ENCODE results near the gene RASD1.

RASD1 gene

DNA sequence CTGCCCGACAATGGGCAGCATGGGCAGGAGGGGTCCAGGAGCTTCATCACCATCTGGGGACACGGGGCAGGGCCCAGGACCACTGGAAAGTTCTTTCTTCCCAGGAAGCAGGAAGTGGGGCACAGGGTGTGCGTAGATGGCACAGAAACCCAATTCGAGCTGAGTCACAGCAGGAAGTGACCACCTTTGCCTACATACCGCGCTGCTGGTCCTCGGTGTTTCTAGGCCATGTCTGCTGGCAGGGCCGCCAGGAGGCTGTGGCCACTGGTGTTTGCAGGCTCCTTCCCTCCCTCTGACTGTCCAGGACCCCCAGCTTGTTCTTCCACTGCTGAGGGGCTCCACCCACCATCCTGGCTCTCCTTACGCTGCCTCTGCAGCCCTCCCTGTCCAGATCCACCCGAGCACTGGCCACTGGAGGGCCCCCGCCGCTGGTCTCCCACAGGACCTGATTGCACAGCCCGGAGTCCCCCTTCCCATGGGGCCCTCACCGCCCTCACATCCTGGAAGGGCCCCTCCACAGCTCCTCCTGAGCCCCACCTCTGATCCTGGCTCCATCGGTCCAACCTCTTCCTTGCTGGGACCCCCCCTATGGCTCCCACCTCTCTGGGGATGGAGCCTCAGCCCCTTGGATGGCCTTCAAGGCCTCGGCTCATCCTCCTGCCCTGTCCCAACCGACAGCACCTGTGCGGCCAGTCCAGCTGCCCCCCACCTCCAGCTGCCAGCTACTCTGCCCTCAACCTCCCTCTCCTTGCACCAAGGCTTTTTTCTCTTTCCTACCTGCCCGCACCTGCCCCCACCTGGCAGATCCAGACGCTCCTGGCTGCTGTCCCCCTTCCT is 14.5 kb upstream of the RASD1 start:
- no peak for DNase-seq (ENCODE audit: low read depth)

DNA sequence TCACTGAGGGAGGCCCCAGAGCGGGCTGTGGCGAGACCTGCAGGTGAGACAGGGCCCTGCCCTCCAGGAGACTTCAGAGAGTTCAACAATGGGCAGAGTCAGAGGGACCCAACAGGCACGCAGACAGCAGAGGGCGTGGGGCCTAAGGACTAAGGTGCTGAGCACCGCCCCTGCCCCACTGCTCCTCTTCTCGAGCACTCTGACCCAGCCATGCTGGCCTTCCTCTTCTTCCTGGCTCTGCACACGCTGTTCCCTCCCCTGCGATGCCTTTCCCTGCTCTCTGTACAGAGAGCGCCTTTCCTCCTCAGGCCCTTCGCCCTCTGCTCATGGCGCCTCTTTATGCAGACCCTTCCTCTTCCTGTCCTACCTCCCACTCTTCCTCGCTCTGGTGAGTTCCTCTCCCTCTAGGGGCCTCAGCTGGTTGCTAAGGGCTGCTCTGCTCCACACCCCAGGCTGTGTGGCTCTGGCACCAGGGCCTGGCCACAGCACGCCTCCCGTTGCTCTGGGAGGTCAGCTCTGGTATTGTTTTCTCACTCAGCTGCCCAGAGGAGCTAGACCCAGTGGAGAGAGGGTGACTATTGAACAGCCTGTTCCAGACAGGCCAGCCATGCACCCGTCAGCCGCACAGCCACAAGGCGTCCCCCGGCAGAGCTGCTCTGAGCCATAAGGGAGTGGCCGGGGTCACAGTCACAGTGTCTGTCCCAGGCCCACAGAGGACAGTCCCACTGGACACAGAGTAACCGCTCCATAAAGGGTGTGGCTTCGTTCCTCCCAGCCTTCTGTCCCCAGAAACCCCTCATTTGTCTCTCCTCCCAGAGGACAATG is 13.6 kb upstream of the RASD1 start:
- DNase-seq (ENCODE audit: low read depth) = no peak

DNA sequence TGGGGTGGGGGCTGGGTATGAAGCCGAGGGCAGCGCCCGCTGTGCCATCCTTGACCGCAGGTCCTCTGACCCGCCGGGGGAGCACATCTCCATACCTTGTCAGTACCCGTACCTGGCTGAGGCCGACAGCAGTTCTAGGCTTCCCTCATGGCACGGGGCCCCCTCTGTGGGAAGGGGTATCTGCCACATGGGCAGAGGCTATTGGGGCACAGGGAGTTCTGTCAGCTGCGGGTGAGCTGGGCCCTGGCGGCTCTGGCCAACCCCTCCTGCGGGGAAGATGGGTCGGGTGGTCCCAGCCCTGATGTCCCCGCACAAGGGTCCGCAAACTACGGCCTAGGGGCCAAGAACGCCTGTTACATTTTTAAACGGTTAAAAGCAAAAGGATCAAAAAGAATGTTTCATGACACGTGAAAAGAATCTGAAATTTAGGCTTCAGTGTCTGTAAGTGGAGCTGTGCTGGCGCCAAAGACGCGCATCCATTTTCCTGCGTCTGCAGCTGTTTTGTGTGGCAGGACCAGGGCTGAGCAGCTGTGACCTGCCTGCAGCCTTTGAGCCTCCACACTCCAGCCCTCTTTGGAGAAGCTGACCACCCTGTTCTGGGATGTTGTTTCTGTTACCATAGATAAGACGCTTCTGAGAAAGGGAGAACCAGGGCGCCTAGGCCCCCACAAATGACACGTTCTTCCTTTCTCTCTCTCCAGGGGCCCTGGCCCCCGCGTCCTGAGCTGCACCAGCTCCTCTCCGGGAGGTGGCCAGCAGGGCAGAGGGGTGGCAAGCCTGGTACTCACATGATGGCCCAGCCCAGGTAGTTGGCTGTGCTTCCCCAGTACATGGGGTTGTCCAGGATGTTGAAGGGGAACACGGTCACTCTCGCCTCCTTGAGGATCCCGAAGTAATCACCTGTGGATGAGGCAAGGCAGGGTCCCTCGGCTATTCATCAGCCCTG is 12.7 kb upstream of the RASD1 start:
- DNase-seq (ENCODE audit: low read depth) = no peak

DNA sequence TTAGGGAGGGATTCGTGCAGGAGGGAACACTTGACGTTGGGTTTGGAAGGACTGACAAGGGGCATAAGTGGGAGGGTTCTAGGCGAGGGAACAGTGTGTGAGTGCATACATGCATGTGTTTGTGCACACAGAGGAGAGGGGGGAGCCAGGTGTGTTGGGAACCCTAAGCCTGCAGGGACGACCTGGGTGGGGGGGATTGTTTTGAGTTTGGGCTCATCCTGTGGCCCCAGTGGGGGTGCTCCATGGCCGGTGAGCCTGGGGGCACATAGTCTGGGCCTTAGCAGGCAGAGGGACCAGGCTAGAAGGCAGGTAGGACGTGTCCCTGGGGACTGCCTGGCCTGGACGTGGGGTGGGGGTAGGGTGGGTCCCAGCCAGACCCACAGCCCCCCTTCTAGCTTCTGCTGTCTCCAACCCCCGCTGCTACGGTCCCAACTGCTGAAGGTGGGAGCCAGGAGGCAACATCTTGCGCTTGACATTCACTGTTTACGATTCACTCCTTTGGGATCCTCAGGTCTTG is 11.9 kb upstream of the RASD1 start:
- DNase-seq (ENCODE audit: low read depth) = no peak

DNA sequence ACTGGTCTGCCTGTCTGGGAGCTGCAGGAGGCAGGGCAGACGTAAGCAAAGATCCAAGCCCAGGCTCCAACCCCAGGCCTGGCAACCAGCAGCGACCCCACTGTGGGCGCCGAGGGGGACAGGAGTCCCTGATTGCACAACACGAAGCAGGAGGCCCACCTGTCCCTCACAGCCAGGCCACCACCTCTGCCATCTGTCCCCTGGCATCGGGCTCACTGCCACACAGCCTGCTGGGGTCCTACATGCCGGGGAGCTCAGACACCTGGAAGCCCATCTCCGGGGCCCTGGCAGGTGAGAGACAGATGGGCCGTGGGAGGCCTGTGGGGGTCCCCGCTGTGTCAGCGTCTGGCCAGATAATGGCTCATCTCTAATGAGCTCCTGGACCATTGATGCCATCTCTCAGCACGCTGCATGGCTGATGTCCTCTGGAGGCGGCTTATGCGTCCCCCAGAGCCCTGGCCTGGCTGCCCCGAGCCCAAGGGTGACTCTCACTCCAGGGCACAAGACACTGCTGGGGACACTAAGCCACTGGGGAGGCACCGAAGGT is 11.3 kb upstream of the RASD1 start:
- DNase-seq (ENCODE audit: low read depth) = no peak

DNA sequence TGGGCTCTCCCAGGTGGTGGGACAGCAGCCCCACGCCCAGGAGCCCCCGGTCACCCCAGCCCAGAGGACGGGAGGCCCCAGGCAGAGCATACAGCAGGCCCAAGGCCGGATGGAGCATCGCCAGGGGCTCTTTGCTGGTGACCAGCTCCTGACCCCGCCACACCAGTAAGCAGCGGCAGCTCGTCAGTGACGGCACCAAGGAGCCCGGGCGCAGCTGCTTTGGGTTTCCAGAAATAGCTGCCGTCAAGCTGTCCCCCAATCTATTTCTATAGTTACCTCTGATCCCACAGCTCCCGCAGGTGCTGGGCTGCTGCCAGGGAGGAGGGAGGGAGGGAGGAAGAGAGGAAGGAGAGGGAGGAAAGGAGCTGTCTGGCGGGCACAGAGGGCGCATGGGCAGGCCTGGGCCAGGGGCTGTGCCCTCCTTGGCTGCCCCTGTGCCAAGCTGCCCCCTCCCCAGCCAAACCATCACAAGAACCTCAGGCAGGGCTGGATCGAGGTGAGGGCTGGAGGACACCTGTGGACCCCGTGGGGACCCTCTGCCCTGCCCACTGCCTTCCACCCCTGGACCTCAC is 10.8 kb upstream of the RASD1 start:
- no peak for DNase-seq (ENCODE audit: low read depth)

DNA sequence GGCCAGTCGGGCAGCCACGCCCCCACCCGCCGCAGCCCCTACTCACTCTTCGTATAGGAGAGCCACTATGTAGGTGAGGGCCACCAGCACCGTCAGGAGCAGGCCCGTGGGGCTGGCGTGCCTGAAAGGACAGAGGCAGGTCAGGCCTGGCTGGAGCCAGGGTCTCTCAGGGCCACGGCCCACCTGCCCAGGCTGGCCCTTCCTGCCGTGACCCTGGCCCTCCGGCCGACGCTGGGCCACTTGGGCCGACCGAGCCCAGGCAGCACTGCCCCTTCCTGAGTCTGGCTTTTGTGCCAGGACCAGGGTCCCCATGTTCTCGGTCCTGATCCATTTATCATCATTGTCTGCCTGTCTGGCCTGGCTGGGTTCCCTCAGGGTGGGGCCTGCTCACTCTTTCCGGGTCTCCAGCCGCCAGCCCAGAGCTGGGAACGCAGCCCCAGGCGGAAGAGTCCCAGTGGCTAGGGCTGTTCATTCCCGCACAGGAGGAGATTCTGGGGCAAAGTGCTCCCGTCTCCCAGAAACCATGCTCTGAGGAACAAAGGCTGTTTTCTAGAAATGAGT is 10.1 kb upstream of the RASD1 start:
- DNase-seq (ENCODE audit: low read depth) = no peak

DNA sequence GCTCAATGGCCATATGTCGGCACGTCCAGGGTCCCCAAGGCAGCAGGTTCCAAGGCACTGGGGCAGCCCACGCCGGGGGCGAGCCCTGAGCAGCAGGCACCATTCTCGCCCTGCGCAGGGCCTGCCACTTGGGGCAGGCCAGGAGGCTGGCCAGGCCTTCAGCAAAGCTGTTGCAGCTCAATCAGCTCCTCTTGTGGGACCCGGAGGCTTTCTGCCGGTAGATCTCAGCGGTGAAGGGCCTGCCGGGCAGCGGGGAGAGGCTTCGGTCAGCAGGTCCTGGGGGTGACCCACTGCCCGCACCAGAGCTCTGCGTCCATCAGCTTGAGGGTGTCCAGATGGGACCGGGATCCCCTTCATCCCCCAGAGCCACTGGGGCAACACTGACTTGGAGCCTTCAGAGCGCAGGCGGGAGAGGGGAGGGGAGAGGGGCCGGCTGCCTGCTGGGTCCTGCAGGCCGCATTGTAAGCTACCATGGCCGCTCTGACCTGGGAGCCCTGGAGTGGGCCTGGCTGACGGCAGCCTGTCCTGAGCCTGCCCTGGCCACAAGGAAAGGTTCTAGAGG is 9.5 kb upstream of the RASD1 start:
- DNase-seq (ENCODE audit: low read depth) = no peak

DNA sequence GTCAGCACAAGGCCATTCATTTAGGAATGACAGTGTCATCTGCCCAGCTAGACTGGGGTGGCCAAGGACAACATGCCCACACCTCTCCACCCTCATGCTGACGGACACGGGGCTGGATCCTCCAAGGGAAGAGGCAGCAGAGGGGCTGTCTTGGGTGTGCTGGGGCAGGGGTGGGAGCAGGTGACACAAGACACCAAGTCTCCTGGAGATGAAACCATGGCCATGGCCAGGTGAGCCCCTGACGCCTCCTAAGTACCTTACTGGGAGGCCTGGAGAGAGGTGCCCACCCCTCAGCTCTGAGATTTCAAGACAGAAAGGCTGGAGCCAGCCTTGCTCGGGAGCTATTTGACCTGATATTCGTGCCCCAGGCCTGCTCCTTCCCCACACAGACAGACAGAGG is 9.0 kb upstream of the RASD1 start:
- DNase-seq (ENCODE audit: low read depth) = no peak

DNA sequence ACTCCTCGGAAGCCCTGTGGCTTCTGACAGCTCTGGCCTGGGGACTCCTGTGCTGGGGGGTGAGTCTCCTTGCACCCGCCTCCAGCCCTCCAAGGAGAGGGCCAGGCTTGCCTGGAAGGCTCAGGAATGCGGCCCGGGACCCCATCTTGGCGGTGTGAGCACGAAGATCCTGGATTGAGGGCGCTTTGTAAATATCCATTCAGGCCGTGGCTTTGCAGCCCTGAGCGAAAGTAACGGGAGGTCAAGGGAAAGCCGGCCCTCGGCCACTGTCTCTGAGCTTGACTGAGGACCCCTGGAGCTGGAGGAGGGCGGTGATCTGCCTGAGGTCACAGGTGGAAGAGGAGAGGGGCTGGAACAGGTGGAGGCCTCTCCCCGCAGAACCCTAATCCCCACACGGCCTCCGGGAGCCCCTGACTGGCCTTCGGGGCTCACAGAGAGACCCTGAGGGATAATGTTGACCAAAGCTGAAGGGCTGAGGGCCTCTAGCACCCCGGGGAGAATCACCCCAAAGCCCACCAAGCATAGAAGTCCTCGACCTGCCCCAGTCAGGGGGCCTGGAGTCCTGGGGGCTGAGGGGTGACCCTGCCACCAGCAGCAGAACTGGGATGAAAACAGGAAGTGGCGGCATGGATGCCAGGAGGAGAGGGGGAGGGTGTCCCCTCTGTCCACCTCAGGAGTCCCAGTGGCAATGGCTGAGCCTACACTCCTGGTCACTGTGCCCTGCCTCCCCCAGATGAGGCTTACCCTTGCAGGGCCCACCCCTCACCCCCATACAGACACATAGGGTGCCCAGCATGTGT is 8.3 kb upstream of the RASD1 start:
- DNase-seq (ENCODE audit: low read depth) = no peak

DNA sequence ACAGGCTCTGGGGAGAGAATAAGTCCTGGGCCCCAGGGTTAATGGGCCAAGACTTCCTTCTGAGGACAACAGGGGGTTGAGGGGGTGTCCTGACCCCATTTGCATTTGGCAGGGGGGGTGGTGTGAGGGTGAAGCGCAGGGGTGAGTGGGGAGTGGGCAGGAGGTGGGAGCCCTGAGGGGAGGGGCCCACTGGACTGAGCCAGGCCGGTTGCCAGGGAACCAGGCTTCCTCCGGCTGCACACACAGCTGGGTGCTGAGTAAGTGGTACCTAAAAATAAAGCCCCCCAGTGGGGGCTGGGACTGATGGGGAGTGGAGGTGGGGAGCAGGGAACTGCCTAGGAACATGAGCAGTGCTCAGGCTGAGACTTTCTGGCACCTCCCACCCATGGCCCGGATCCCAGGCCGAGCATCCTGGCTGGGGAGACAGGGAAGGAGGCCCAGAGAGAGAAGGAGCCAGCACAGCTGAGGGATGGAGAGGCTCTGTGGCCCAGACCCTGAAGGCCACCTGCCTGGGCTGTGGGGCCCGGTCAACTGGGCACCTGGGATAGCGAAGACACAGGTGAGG is 7.5 kb upstream of the RASD1 start:
- no peak for DNase-seq (ENCODE audit: low read depth)

DNA sequence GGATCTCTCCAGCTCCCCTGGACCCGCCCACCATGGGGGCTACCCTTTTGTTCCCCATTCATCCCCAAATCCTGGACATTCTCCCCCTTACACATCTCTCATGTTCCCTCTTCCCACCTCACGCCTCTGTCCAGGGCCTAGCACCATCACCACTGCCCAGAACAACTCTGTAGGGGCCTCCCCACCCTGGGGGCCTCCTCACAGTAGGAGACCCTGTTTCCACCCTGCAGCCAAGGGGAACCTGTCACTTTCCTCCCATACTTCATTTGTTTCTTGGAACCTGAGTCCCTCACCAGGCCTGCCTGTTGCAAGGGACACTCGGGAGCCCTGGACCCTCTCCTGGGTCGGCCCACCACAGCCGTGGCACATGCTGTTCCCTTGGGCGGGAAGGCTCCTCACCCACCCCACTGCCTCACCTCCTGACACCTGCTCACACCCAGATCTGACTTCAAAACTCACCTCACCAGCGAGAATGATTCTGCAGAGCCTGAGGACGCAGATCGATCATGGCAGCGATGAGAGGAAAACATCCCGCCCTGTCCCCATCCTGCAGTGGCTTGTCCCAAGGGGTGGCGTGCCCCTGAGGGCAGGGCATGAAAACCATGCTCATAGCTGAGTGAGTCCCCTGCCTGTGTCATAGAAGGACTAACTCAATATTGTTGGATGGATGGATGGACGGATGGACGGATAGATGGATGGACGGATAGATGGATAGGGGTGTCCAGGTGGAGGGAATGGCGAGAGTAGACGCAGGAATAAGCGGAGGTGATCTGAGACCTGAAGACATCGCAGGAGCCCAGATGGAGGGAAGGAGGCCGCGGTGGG is 6.8 kb upstream of the RASD1 start:
- no peak for DNase-seq (ENCODE audit: low read depth)

DNA sequence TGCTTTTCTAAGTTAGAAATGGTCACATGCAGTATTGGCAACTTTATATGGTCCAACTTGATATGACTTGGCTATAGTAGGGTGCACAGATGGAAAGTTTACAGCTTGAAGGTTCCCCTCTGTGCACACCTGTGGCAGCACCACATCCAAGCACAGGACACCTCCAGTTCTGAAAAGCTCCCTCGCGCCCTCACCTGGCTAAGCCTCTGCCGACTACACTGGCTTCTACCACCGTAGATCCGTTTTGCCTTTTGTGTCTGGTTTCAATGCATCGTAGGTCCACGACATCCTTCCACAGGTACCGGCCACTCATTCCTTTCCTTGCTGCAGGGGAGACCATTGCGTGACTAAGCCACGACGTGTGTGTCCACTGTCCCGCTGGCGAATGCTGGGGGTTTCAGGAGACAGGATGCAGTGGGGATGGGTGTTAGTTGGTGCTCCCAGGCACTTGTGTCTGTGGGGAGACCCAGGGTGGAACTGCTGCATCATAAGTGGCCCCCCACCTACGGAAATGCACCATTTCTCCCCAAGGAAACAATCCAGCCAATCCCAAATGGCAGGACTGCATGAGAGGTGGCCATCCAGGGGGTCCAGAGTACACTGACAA is 4.9 kb upstream of the RASD1 start:
- DNase-seq (ENCODE audit: low read depth) = no peak

DNA sequence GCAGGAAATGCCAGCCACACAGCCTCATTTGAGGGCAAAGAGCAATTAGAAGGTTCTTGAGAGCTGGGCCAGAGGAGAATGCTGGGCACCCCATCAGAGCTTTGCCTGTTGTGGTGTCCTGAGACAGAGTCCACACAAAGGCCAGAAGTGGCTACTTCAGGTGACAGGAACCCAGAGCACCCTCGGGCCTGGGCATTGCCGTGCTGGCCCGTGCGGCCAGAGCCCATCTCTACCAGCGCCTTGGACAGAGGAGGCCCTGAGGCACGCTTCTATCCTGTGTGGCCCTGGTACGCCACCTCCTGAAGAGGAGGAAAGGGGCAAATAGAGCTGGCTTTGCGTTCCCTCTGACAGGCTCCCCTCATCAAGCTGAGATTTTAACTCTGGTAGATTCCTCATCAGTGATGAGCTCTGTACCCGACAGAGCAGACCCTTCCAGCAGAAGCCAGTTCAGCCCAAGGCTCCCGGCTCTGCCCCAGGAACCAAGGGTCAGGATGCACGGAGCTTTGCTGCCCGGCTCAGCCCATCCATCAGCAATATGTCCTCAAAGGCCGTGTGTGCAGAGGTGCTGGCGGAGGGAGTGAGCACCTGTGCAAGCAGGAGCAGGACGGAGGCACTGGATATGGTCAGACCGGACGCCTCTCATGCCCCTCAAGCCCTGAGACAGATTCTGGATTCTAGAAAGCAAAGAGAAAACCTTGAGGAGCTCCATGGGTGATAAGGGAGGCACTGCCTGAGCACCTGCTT is 3.4 kb upstream of the RASD1 start:
- DNase-seq (ENCODE audit: low read depth) = no peak

DNA sequence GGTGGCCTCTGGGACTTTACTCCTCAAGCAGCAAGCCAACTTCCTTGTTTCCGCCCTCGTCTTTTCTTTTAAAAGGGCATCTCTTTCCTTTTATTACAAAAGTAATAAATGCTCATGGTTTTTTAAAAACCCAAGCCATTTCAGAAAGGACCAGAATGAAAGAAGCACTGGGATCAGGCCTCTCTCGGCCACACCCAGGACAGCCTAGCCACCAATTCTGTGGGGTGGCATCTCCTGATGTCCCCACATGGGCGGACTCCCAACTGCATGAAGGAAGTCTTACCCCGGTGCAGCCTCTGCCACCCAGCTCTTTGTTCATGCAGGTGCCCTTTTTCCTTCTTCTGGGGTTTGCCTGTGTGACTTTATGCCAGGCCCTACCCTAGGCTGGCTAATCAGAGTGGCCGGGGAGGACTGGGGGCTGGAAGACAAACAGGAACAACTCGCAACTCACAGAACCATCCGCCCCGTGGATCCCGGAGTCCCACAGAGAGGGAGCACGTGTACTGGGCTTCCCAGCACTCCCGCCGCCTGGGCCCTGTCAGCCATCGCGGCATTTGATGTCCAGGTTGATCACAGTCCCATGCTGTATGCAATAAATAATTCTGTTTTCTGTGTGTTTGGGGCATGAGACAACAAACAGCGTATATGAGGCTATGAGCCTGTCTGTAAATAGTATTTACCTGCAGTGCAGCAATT is 2.6 kb upstream of the RASD1 start:
- DNase-seq (ENCODE audit: low read depth) = no peak

DNA sequence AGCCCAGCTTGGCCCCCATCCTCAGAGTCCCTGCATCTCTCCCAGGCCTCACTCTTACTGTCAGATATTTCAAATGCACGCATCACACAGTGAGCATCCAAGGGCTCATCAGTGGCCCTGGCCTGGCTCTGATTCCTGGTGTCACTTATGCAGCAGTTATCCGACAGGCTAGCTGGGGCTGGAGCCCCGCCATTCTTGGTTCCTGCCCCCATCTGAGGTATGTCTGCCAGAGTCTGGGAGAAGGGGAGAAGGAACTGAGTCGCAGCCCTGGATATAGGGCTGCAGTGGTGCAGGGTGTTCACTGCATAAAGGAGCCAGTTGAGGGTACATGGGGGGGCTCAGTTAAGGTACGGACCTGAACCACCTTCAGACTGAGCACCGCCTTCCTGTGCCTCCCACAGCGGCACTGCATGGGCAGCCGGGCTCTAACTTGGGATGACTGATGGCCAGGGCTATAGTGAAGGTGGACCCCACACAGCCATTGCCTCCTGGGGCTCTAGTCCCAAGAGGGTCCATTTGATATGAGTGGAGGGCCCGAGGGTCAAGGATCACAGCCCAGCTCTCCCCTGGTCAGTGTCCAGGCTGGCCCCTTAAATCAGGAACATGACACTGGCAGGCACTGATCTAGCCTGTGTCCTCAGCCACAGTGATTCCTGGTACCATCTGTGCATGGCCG is 1.8 kb upstream of the RASD1 start:
- DNase-seq (ENCODE audit: low read depth) = no peak
